ENCODE data around the gene MGAT2.

GRCh38 chr14:49636866-49637265 is 16.3 kb downstream of the MGAT2 start:
- TF ChIP-seq POLR2AphosphoS5 (IDR thresholded peaks at IDR 0.05; ENCODE audit: borderline replicate concordance, low read depth, low read length) (no peak), EZH2 (IDR thresholded peaks at IDR 0.05) (no peak), FOXP2 (optimal IDR thresholded peaks at IDR 0.05; ENCODE audit: control extremely low read depth, extremely low read length, insufficient read depth) (no peak)
